Measurements from ENCODE around the gene MBOAT2.
A peak's percentile ranks its signal among the peaks of the same experiment; 100 is the strongest.
"Not testable (repeated sequence)": the region's sequence is repeated elsewhere in the genome, so short reads cannot be mapped to it uniquely, and the experiment has no call there.

The MBOAT2 gene, protein sequence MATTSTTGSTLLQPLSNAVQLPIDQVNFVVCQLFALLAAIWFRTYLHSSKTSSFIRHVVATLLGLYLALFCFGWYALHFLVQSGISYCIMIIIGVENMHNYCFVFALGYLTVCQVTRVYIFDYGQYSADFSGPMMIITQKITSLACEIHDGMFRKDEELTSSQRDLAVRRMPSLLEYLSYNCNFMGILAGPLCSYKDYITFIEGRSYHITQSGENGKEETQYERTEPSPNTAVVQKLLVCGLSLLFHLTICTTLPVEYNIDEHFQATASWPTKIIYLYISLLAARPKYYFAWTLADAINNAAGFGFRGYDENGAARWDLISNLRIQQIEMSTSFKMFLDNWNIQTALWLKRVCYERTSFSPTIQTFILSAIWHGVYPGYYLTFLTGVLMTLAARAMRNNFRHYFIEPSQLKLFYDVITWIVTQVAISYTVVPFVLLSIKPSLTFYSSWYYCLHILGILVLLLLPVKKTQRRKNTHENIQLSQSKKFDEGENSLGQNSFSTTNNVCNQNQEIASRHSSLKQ

DNA sequence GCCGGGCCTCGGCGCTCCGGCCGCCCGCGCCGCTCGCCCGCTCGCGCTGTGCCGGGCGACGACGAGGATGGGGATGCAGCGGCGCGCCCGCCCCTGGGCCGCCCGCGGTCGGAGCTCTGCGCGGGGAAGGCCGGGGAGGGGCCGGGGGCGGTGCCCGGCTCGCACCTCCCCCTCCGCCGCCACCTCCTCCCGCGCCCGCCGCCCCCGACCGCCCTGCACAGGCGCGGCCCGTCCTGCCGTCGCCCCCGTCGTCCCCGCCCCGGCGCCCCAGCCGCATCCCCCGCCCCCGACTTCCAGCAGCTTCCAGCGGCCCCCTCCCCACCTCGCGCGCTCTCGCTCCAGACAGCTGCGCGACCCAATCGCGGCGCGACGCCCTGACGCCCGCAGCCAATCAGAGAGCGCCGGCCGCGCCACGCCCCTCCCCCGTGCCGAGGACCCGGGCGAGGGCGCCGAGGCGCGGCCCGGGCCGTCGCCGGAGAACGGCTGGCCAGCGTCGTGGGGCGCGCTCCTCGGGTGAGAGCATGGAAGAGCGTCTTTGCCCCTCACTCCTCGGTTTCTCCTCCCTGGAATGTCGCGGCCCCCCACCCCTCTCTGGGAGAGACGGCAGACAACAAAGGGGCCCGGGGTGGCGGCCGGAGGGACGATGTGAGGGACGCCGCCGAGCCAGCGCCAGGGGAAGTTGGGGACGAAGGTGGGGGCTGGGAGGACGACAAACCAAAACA lies at the start of gene MBOAT2:
MBOAT2 (minus strand) TSS at position 69 of the 722 bp plus-strand sequence. CDS start 70 bp downstream, outside the sequence.
- peak; percentile 89 to 90 for DNase-seq (ENCODE audit: low read depth in 2 of 2)

DNA sequence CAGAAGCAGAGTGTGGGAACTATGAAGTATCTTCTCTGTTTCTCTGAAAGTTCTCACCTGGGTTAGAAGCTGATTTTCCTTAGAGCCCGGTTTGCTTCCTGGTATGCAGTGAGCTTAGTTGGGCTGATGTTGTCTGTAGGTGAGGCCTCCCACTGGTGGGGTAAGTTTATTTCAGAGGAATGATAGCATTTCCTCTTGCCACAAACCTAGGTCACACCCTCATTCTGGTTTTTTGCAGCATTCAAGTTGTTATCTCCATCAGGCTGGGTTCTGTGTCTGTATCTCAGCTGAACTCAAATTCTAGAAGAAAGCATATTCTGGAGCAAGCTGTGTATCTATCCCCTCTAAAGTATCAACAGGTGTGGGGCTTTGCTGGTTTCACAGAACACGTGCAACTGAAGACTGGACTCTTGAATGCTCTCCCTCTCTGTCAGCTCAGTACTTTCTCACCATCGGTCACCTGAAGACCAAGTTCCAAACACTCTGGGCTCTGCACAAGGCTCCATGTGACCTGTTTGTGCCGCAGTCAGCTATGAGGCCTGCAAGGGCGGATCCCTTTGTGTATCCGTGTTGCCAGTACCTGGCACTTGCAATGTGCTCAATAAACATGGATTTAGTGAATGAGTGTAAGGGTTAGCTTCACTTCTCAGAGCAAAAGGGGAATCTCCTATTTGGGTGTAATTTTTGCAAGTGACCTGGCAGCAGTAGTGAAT lies 49.5 kb upstream of the MBOAT2 start:
- DNase-seq (ENCODE audit: low read depth in 2 of 2): no peak

DNA sequence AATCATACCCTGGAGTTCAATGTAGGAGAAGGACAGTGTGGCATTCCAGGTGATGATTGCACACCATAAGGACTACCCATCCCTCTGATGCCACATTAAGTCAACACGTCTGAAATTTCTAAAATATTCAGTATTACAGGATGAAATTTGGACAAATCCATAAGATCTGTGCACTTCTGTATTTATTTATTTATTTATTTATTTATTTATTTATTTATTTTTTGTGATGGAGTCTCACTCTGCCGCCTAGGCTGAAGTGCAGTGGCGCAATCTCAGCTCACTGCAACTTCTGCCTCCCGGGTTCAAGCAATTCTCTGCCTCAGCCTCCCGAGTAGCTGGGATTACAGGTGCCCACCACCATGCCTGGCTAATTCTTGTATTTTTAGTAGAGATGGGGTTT lies 48.0 kb upstream of the MBOAT2 start:
- not testable (repeated sequence) for DNase-seq (ENCODE audit: low read depth in 2 of 2)

DNA sequence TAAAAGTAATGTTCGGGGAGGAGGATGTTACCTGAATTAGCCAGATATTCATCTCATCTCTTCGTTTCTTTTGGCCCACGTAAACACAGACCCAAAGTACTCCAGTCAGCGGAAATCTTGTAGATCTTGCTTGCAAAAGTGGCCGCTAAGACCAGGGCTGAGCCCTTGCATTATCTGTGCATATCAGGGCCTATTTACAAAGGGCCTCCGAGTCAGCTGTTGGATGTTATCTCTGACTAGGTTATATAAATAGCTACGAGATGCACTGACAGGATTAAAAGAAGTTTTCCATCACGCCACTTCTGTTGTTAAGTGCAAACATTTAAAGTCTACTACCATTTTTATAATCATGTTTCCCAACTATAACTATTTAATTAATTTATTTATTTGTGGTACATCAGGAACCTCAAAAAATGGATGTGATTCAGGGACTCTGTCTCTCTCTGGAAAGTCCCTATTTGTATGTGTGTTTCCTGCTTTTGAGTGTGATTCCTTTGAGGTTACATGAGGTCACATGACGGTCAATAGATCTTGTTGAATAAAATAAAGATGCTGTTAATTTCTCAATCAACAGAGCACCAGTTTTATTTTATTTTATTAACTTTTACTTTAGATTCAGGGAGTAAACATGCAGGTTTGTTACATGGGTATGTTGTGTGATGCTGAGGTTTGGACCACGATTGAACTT lies 46.8 kb upstream of the MBOAT2 start:
- no peak for DNase-seq (ENCODE audit: low read depth in 2 of 2)

DNA sequence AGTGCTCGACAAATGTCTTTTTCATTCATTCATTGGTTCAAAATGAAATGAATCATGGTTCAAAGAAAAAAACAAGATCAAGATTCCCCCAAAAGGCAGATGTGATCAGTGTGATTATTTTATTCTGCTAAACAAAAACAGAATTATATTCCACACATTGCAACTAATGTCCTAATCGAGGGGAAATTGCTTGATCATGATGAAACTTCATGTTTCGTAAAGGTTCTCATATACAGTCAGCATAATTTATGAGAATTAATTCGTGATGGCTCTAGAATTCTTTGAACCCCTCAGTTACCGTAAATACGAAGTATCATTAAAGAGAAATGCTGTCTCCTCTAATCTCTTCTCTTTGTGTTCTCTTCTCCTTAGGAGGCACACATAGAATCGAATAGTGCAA lies 42.1 kb upstream of the MBOAT2 start:
- no peak for DNase-seq (ENCODE audit: low read depth in 2 of 2)

DNA sequence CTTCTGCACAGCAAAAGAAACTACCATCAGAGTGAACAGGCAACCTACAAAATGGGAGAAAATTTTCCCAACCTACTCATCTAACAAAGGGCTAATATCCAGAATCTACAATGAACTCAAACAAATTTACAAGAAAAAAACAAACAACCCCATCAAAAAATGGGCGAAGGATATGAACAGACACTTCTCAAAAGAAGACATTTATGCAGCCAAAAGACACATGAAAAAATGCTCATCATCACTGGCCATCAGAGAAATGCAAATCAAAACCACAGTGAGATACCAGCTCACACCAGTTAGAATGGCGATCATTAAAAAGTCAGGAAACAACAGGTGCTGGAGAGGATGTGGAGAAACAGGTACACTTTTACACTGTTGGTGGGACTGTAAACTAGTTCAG lies 40.0 kb upstream of the MBOAT2 start:
- DNase-seq (ENCODE audit: low read depth in 2 of 2): not testable (repeated sequence)

DNA sequence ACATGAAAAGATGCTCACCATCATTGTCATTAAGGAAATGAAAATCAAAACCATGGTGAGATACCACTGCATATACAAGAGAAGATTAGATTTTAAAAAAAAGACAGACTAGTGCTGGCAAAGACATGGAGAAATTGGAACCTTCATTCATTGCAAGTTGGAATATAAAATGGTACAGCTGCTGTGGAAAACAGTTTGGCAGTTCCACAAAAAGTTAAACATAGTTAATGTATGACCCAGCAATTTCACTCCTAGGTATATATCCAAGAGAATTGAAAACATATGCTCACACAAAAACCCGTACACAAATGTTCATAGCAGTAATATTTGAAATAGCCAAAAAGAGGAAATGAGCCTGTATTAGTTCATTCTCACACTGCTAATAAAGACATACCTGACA lies 33.7 kb upstream of the MBOAT2 start:
- peak; percentile 42 to 52 for DNase-seq (ENCODE audit: low read depth in 2 of 2)

DNA sequence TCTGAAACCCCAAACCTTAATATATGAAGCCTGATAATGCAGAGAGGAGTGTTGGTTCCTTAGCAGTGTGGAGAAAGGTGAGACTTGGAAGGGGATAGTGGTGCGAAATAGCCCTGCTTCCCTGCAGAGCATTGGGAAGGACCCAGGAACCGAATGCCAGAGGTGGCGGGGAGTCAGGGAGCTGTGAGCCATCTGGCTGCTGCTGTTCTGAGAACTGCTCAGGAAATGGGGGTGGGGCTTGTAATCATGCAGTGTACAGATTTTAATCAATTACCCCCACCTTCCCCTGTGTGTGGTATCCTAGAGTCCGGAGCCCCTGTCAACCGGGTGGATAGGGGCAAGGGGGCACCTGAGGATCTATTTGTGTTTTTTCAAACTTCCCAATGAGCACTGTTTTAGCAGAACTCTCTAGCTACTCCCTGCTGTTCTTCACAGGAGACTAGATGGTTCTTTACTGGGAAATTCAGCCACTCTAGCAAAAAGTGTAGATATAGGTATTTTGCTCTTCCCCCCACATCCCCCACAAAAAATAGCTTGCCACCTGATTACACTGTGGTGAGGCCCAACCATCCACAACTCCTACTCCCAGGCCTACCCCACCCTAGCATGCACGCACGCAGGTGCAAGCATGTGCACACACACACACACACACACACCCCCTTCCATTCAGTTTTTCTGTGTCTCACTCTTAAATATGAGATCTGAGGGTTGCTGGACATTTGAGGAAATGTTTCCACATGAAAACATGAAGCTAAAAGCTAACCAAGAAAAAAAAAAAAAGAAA lies 30.1 kb upstream of the MBOAT2 start:
- DNase-seq (ENCODE audit: low read depth in 2 of 2): no peak

DNA sequence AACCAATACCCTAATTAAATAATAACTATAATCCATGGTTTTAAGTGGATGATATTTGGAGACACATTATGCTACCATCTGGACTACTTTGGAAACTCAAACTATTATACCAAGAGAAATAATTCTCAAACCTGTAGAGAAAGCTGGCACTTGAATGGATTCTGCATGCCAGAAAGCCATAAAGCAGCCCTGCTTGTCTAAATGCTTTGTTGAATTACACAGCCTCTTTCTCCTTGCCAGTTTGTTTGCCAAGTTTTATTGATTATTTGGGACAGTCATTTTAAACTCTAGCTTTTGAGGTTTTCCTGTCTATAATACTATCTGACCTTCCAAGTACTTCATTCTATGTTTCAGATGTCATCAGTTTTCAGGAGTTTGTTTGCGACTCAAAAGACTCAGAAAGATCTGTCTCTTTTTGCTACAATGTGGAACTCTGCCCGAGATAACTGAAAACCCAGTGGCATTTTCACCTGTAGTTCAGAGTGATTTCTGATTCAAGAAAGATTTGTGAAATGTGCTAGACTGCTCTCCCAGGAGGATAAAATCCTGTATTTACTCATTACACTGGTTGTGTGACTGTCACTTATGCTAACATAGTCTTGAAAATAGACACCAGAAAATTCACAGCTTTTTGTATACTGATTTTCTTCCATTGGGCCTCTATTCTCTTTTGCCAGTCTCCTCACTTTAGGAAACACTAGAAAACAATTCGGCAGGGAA lies 29.2 kb upstream of the MBOAT2 start:
- no peak for DNase-seq (ENCODE audit: low read depth in 2 of 2)

DNA sequence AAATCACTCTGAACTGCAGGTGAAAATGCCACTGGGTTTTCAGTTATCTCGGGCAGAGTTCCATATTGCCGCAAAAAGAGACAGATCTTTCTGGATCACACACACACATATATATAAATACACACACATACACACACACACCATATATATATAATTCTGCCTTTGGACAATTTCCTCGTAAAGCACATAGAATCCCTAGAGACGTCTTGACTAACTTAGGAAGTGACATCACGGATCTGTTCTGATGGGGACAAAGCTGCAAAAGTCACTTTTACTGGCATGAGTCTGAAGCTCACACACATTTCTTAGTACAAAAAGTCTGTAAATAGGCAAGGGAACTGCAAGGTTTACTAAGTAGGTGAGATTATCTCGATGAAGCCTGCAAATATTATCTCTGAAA lies 28.6 kb upstream of the MBOAT2 start:
- no peak for DNase-seq (ENCODE audit: low read depth in 2 of 2)

DNA sequence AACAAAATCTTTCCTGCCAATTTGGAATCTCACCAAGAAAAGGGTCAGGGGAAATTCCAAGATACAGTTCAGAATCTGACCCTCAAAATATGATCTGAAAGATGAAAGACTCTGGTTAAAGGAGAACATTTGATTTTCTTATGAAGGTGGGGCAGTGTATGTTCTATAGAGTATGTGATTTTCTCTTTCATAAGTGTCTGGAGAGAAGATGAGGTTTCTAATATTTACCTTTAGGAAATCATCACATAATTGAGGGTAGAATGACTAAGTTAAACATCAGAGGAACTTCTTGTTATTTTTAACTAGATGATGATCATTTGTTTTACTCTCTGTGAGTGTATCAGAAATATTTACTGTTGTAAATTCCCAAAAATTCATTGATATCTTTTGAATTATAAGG lies 27.8 kb upstream of the MBOAT2 start:
- no peak for DNase-seq (ENCODE audit: low read depth in 2 of 2)

DNA sequence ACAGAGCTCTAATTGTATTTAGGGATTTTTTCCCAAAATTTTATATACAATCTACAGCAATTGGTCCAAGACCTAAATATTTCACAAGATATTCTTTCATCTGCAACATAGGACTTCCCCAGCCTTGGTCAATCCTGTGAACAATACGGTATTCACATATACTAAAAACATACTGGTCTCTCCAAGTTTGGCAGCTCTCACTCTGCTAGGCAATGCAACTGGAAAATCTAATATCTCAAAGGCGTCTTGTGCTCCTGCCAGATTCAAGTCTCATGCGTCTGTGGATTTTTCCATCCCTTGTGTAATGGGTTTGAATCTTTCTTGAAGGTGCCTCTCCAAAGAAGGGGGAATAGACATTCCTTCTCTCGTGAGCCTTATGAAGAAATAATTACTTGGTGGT lies 27.4 kb upstream of the MBOAT2 start:
- DNase-seq (ENCODE audit: low read depth in 2 of 2): no peak

DNA sequence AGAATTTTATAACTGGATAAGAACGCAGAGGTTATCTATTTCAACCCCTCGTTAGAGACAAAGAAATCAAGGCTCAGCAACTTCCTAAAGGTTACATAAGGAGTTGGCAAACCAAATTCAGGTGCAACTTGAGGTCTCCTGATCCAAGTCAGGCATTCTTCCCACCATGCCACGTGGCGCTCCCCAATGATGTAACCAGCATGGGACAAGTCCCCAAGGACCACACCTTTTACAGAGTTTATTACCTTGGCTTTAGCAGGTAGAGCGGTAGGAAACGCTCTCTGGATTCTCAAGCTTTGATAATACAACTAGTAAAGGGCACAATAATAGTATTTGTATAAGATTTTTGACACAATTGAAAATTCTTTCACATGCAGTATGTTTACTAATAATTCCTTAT lies 26.7 kb upstream of the MBOAT2 start:
- DNase-seq (ENCODE audit: low read depth in 2 of 2): no peak

DNA sequence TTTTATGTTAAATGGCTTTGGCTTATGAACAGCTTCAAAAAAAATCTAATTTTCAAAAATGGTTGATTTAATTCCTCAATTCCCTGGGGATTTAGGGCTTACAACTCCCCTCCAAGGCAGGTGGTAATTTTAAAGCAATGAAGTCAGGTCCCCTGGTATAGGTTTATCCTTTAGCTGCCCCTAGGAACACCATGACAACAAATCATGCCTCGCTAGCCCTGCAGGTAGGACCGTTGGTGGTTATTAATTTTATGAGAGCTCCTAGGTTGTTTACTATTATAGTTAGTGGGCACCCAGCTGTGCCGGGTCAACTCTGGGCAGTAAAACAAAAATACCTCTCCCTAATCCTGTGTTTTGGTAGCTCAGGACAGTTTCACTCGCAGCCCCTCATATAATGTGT lies 26.2 kb upstream of the MBOAT2 start:
- DNase-seq (ENCODE audit: low read depth in 2 of 2): no peak

DNA sequence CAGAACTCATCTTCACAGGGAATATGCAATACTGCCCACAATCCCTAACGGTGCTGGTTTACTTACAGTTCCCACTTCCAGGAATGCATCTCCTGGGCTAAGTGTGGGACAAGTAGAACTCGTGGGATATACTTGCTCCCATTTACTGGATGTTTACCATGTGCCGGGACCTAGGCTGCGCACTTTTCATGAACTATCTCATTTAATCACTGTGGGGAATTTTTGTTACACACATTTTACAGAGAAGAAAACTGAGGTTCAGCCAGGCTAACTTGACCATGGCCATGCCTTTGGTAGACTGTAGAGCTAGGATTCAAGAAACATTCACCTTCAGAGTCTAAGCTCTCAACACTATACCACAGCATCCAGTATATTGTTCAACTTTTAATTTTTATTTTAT lies 24.4 kb upstream of the MBOAT2 start:
- DNase-seq (ENCODE audit: low read depth in 2 of 2): no peak

DNA sequence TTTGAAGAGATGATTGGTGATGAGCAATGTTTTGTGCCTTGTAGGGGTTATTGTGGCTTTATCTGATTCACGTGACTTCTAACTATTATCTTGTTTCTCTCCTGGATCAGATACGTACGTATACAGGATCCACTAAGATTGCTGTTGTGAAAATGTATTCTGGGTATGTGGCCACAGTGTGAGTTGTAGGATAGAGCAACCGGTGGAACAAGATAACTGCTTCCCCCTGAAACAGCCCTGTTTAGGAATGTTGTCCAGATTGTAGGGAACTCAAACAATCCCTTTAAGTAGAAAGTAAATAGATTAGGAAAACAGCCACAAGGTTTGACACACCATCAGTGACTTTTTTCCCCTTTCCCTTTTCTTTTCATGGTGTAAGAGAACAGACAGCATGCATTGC lies 22.3 kb upstream of the MBOAT2 start:
- DNase-seq (ENCODE audit: low read depth in 2 of 2): no peak

DNA sequence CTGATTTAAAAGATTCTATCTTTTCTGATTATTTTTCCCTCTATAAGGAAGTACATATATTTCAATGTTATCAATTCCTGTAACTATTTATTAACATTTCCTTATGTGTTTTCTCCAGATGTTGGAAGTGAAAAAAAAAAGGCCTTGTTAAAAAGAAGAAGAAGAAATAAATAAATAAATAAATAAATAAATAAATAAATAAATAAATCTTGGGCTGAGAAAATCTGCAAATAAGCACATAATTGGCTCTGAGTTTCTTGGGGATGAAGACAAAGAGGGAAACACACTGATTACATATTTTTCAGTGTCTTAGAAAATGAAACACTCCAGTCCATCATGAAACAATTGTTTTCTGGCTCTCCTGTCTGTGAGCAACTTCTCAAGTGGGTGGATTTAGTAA lies 21.1 kb upstream of the MBOAT2 start:
- DNase-seq (ENCODE audit: low read depth in 2 of 2): no peak

DNA sequence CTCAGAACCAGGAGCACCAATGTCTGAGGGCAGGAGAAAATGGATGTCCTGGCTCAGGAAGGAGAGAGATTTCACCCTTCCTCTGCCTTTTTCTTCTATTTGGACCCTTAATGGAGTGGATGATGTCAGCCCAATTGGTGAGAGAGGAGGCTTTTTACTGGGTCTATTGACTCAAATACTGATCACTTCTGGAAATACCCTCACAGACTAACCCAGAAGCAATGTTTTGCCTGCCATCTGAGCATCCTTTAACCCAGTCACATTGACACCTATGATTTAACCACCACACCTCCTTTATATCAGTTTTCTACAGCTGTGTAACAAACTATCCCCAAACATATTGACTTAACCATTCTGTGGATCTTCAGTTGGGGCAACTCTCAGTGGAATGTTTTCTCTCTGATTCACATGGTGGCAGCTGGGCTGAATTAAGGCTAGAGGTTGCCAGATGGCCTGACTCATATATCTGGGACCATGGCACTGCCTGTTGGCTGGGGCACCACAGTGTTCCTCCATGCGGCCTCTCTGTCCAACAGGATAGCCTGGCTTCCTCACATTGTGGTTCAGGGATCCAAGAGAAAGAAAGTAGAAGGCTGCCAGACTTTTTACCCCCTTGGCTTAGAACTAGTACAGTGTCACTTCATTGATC lies 18.2 kb upstream of the MBOAT2 start:
- no peak for DNase-seq (ENCODE audit: low read depth in 2 of 2)

DNA sequence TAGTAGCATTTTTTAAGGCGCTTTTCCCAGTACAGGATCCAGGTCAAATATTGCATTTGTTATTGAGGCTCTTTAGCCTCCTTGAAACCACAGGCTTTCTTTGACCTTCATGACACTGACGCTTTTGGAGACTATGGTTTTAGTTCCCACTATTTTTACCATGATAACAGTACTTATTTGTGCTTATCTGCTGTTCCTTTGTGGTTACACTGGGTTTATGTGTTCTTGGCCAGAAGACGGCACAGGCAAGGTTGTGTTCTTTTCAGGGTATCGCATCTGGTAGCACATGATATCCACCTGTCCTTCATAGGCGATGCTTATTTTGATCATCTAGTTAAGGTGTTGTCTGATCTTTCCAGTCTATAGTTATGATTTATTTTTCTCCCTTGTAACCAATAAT lies 16.8 kb upstream of the MBOAT2 start:
- no peak for DNase-seq (ENCODE audit: low read depth in 2 of 2)

DNA sequence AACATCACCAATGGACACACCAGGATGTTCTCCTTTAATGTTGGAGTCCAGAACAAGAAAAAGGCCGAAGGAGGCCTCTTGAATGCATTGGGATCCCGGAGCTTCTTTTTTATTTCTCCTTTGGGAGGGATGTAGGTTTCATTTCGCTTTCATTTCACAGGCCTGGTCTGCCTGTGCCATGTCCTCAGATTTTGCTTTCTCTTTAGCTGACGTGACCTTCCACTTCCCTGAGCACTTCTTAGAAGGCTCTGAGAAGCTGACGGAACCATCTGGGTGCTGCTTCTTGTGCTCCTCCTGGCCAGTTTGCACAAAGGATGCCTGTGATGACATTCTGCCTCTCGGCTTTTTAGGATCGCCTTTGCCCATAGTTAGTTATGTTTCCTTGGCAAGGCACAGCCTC lies 15.1 kb upstream of the MBOAT2 start:
- no peak for DNase-seq (ENCODE audit: low read depth in 2 of 2)
